Measurements from ENCODE around the gene SMAP2.

The SMAP2 gene

GRCh38 chr1:40392221-40392620, 18.7 kb downstream of the SMAP2 start:
- no peak for TF ChIP-seq CTCF (IDR thresholded peaks at IDR 0.05; ENCODE audit: low read depth, low read length)

DNA sequence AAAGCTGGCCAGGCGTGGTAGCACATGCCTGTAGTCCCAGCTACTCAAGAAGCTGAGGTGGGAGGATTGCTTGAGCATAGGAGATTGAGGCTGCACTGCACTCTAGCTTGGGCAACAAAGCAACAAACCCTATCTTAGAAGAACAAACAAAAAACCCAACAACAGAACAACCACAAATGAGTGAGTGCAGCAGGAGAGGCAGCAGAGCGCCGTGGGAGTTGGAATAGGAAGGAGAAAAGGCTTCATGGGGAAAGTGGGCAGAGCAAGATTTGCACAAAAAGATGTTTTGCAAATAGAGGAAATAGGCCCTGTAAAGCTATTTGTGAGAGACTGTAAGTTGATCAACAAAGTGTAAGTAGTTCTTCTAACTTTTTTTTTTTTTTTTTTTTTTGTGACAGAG, 19.6 kb downstream of the SMAP2 start:
- TF ChIP-seq CTCF (IDR thresholded peaks at IDR 0.05; ENCODE audit: low read depth, low read length), result no peak

More at GRCh38 chr1:40392221-40392620, 18.7 kb downstream of the SMAP2 start:
- no peak overlapping the region for H3K4me3 ChIP-seq (ENCODE audit: low read depth, low read length)

DNA sequence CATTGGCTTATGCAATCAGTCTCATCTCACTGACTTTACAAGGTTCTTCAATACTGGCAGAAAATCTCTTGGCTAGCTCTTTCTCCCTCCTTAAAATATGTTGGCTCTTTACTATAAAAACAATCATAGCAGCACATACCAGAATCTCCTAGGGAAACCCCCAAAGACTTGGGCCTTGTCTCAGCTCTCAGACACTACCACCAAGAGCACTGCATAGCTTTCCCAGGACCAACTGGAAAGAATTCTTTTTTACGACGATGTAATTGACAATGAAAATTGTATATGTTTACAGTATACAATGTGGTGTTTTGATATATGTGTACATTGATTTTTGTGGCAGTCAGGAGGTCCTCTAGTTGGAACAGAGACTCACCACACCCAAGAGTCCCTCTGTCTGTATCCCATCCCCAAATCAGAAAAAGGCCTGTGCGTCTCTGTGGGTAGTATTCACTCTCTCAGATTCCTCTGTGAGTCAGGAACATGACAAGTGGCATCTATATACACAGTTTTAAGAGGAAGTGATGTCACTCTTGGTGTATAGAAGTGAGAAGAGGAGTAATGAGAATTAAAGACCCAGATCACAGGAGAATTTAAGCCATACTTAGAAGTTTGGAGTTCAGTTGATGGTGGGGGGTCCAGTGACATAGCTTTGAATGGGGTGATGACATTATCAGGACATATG, 21.1 kb downstream of the SMAP2 start:
- TF ChIP-seq CTCF (IDR thresholded peaks at IDR 0.05; ENCODE audit: low read depth, low read length), result no peak
- H3K4me3 ChIP-seq (ENCODE audit: low read depth, low read length), result no peak overlapping the region

More for the DNA sequence above, 19.6 kb downstream of the SMAP2 start:
- no peak overlapping the region for H3K4me3 ChIP-seq (ENCODE audit: low read depth, low read length)

GRCh38 chr1:40395190-40396175, 22.0 kb downstream of the SMAP2 start:
- H3K4me3 ChIP-seq (ENCODE audit: low read depth, low read length), result no peak overlapping the region
- TF ChIP-seq CTCF (IDR thresholded peaks at IDR 0.05; ENCODE audit: low read depth, low read length), result no peak

- TF ChIP-seq CTCF (IDR thresholded peaks at IDR 0.05; ENCODE audit: low read depth, low read length), result no peak
- H3K4me3 ChIP-seq (ENCODE audit: low read depth, low read length), result no peak overlapping the region
Measured at GRCh38 chr1:40396420-40396819, 22.9 kb downstream of the SMAP2 start.

DNA sequence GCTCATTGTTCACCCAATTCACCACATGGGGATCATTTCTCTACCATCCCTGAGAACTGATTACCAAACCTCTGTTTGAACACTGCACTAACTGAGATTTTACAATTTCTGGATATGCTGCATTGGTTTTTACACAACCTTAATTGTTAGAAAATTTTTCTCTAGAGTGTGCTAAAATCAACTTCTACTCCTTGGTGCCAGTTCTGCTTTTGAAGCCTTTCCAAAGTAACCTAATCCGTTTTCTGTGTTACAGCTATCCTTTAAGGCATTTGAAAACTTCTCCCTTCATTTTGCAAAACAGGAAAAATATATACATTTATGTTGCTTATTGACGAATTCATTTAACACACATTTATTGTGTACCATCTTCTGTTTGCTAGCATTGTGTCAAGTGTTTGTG, 23.7 kb downstream of the SMAP2 start:
- no peak overlapping the region for H3K4me3 ChIP-seq (ENCODE audit: low read depth, low read length)
- TF ChIP-seq CTCF (IDR thresholded peaks at IDR 0.05; ENCODE audit: low read depth, low read length), result no peak

Measured in WI38 (cell line).